GM12864 (cell line): ENCODE measurements around the gene IL17RD.

Experiments
- DNase-seq: peaks from one replicate; pipeline ENCODE4 v3.0.0-alpha.2; 2011; ENCODE audit warnings: low read depth
- H3K4me3 ChIP-seq: 2 replicates; pipeline ENCODE4 v1.5.1; 2011; ENCODE audit warnings: mild to moderate bottlenecking, low read depth, low read length, control low read depth
- TF ChIP-seq, protein P1 (sequence below): IDR thresholded peaks from 2 replicates; pipeline ENCODE4 v1.5.1; 2011; ENCODE audit warnings: low read depth, mild to moderate bottlenecking, moderate library complexity, low read length, control low read depth, inconsistent platforms; ENCODE audit errors: missing control alignments

IL17RD gene

DNA sequence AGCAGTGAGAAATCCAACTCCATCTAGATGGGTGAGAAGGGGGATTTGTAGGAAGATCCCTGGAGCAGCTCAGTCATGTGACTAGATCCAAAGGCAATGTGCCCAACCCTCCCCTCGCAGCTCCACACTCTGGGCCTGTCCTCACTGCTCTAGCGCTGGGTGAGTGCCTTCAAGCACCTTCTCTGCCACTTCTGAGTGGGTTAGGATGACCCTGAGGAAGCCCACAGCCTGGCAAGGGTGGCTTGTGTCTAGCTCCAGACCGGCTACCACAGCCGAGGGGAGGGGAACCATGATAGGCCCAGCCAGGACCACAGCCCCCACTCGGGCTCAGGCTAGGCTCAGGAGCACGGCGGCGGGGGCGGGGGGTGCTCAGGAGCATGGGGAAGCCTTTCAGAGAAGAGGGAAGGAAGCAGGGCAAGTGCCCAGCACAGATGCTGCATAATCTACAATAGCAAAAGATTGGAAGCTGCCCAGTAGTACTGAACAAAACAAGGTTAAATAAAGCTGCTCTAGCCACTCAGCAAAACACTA is 103.0 kb downstream of the IL17RD start:
- DNase-seq: no peak
- TF ChIP-seq, protein P1, sequence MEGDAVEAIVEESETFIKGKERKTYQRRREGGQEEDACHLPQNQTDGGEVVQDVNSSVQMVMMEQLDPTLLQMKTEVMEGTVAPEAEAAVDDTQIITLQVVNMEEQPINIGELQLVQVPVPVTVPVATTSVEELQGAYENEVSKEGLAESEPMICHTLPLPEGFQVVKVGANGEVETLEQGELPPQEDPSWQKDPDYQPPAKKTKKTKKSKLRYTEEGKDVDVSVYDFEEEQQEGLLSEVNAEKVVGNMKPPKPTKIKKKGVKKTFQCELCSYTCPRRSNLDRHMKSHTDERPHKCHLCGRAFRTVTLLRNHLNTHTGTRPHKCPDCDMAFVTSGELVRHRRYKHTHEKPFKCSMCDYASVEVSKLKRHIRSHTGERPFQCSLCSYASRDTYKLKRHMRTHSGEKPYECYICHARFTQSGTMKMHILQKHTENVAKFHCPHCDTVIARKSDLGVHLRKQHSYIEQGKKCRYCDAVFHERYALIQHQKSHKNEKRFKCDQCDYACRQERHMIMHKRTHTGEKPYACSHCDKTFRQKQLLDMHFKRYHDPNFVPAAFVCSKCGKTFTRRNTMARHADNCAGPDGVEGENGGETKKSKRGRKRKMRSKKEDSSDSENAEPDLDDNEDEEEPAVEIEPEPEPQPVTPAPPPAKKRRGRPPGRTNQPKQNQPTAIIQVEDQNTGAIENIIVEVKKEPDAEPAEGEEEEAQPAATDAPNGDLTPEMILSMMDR: no peak
- no peak overlapping the region for H3K4me3 ChIP-seq

GRCh38 chr3:57061556-57061955 is 103.6 kb downstream of the IL17RD start:
- TF ChIP-seq, protein P1: no peak
- no peak overlapping the region for H3K4me3 ChIP-seq
- no peak for DNase-seq

DNA sequence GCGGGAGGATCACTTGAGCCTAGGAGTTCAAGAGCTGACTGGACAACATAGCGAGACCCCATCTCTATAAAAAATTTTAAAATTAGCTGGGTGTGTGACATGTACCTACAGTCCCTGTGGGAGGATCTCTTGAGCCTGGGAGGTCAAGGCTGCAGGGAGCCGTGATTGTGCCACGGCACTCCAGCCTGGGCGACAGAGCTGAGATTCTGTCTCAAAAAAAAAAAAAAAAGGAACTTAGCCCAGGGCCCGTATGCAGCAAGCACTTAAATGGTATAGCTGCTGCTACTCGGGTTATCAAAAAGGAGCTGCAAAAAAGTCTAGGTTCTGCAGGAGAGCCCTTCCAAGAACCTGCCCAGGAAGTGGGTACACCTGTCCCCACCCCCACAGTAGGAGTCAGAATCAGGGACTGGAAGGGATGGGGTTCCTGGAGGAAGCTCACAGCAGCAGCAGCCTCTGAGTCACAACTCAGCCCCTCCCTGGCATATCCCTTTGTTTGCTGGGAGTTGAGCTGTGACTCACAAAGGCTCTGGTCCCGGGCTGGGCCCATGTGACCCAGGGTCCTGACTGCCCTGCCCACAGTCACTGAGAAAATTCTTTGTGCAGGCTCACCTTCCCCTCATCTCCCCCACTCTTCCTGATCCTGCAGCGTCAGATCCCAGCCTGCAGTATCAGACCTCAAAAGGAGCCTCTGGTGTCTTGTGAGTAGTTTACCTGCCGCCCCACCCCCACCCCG is 104.9 kb downstream of the IL17RD start, which contains the start of gene SPATA12:
SPATA12 (plus strand) TSS at position 576 of the 733 bp plus-strand sequence. CDS start 13,031 bp downstream, outside the sequence.
- H3K4me3 ChIP-seq: no peak within 1 kb of the TSS
- TF ChIP-seq, protein P1: no peak
- no peak for DNase-seq

- H3K4me3 ChIP-seq: no peak overlapping the region
- no peak for DNase-seq
- TF ChIP-seq, protein P1: no peak
These were observed 105.7 kb downstream of the IL17RD start for GRCh38 chr3:57059411-57059810.

GRCh38 chr3:57057351-57057750 is 107.8 kb downstream of the IL17RD start:
- H3K4me3 ChIP-seq: no peak overlapping the region
- TF ChIP-seq, protein P1: no peak

GRCh38 chr3:57053122-57053521 is 112.0 kb downstream of the IL17RD start:
- TF ChIP-seq, protein P1: no peak
- H3K4me3 ChIP-seq: no peak overlapping the region
- DNase-seq: no peak

More at GRCh38 chr3:57057351-57057750, 107.8 kb downstream of the IL17RD start:
- DNase-seq: no peak
